GM12878 (cell line): ENCODE data around the gene MST1.

Experiments used
- CTCF ChIP-seq, 3 experiments: IDR thresholded peaks in 2 of 3; conservative IDR thresholded peaks in 1 of 3; 2 replicates each; pipeline ENCODE4 v1.5.1; 2011; ENCODE audit warnings: low read depth in 3 of 3, low read length in 3 of 3, mild to moderate bottlenecking in 3 of 3, control low read depth in 2 of 3, moderate library complexity in 2 of 3, inconsistent platforms in 1 of 3, mixed read lengths in 1 of 3; ENCODE audit not compliant: control insufficient read depth in 2 of 3, insufficient read depth in 1 of 3; ENCODE audit errors: extremely low read depth in 1 of 3
- GABPA ChIP-seq: IDR thresholded peaks from 2 replicates; pipeline ENCODE4 v1.6.1; 2014; ENCODE audit warnings: antibody characterized with exemption, low read depth, mild to moderate bottlenecking, inconsistent platforms
- HDAC6 ChIP-seq: fragments of 200-600 bp; sonication (generic); IDR thresholded peaks from one replicate; pipeline ENCODE4 v1.8.0; 2017; ENCODE audit warnings: antibody characterized with exemption; ENCODE audit not compliant: unreplicated experiment
- JUND ChIP-seq: IDR thresholded peaks from 2 replicates; pipeline ENCODE4 v1.6.1; 2012; ENCODE audit warnings: low read depth, mild to moderate bottlenecking, low read length, improper control_type of control experiment, moderate library complexity
- KDM1A ChIP-seq: fragments of 200-600 bp; sonication (generic); IDR thresholded peaks from 2 replicates; pipeline ENCODE4 v1.6.1; 2016; ENCODE audit warnings: borderline replicate concordance
- REST ChIP-seq: IDR thresholded peaks from 2 replicates; pipeline ENCODE4 v1.6.1; 2012; ENCODE audit warnings: mild to moderate bottlenecking, low read depth, low read length
- TF ChIP-seq, protein P1 (sequence below): fragments of 450-650 bp; IDR thresholded peaks from 2 replicates; pipeline ENCODE4 v1.6.1; 2017; ENCODE audit warnings: mild to moderate bottlenecking
- TF ChIP-seq, protein P2 (sequence below): IDR thresholded peaks from 2 replicates; pipeline ENCODE4 v1.6.1; 2011; ENCODE audit warnings: low read depth, low read length, improper control_type of control experiment, borderline replicate concordance

- no peak for TF ChIP-seq REST
- no peak for TF ChIP-seq GABPA
- TF ChIP-seq JUND: no peak
- no peak for TF ChIP-seq CTCF (IDR thresholded peaks at IDR 0.05 in 2 of 3, conservative IDR thresholded peaks at IDR 0.05 in 1 of 3; ENCODE audit: control insufficient read depth in 2 of 3, extremely low read depth in 1 of 3, insufficient read depth in 1 of 3, low read depth in 3 of 3, low read length in 3 of 3)
- TF ChIP-seq, protein P1, sequence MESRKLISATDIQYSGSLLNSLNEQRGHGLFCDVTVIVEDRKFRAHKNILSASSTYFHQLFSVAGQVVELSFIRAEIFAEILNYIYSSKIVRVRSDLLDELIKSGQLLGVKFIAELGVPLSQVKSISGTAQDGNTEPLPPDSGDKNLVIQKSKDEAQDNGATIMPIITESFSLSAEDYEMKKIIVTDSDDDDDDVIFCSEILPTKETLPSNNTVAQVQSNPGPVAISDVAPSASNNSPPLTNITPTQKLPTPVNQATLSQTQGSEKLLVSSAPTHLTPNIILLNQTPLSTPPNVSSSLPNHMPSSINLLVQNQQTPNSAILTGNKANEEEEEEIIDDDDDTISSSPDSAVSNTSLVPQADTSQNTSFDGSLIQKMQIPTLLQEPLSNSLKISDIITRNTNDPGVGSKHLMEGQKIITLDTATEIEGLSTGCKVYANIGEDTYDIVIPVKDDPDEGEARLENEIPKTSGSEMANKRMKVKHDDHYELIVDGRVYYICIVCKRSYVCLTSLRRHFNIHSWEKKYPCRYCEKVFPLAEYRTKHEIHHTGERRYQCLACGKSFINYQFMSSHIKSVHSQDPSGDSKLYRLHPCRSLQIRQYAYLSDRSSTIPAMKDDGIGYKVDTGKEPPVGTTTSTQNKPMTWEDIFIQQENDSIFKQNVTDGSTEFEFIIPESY: no peak
- TF ChIP-seq, protein P2, sequence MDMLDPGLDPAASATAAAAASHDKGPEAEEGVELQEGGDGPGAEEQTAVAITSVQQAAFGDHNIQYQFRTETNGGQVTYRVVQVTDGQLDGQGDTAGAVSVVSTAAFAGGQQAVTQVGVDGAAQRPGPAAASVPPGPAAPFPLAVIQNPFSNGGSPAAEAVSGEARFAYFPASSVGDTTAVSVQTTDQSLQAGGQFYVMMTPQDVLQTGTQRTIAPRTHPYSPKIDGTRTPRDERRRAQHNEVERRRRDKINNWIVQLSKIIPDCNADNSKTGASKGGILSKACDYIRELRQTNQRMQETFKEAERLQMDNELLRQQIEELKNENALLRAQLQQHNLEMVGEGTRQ: no peak
- TF ChIP-seq KDM1A: no peak
- no peak for TF ChIP-seq HDAC6
Observed at GRCh38 chr3:49674497-49674983, 14.7 kb downstream of the MST1 start.
